M059J (cell line): ENCODE measurements around the gene POU2F1. TPM values are rescaled to one million over a fixed set of nuclear protein-coding genes. Genes with fewer than 3 reads are reported as not detected.
A peak's percentile ranks its signal among the peaks of the same experiment; 100 is the strongest.

Experiments used
- DNase-seq: peaks from one replicate; pipeline ENCODE4 v3.0.0-alpha.2; 2012; ENCODE audit warnings: low read depth
- total RNA-seq: library from RNA; depleted of rRNA; stranded (reverse); fragments of >200 nt; shearing (Covaris generic); gene quantifications from 2 replicates; pipeline ENCODE4 v1.2.3, GENCODE V29; 2014

The POU2F1 gene
- total RNA-seq, 1 experiment from 2014 or later, result 5.5 TPM

DNA sequence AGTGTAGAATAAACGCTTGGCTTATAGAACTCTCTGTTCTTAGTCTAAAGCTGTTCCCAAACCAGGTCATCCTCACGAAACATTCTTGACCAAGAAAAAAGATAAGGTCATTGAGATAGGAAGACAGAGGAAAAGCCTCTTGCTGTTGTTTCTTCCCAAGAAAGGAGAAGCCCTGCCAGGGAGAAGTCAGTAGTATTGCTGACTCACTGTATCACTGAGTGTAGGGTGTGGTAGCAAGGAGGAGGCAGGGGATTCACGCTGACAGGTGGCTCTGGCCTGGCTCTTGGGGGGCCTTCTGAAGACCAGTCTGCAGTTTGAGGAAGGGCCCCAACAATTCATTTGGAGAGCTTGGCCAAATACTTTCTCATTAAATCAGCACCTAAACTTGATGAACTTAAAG, 199.8 kb downstream of the POU2F1 start:
- DNase-seq, result no peak

DNA sequence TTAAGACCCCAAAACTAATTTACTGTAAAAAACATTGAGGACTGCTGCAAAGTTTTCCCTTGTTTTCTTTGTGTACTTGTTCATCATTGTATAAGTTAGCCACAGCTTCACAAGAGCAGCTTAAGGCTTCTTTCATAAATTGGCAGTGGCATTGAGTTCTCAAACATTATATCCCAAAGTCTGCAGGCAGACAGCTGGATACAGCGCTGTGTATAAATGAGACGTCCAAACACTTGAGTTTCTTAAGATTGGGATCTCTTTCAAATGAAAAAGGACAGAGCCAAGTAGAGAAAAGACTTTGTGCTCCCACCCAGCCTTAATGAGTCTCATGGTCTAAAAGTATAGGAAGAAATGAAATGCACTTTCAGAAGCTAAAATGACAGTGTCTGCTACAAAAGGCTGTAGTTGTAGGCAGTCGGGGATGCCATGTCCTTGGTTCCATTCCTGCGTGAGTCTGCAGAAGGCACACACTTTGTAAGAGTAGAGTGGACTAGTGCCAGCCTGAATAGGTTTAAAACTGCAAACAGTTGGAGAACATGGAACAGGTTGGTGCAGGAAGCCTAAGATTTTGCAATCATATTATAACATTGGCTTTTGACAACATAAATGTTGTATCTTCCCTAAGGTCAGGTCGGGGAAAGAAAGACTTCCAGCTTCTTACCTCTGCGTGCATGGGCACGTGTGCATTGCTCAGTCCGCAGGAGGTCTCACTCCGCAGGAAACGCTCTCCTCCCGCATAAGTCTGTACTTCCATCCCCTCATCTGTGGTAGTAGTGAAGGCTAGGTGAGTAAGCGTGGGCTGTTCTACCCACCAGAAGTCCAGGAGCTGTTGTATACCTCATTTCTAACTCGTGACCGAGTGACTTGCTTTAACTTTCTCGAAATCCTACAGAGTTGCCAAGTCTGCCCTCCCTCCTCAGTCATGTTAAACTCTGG, 203.3 kb downstream of the POU2F1 start:
- DNase-seq, result no peak

- no peak for DNase-seq
Measured at GRCh38 chr1:167425482-167425881, 204.8 kb downstream of the POU2F1 start.

DNA sequence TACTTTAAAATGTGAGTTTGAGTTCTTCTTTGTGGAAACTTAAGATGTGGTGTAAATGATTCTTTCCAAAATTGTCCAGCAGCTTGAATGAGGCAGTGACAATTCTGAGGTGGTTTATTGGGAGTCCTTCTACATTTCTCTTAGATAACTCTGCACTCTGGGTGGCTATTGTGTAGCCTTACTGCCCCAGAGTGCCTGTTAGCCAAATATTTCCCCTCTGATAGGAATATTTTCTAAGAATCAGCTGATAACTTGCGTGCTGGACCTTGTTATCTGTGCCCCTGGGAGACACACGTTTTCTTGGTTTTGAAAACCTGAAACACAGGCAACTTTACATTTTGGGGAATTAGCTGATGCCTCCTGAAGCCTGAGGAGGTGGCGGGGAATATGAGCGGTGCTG, 206.0 kb downstream of the POU2F1 start:
- DNase-seq, result no peak

GRCh38 chr1:167427848-167428247, 207.2 kb downstream of the POU2F1 start:
- no peak for DNase-seq

DNA sequence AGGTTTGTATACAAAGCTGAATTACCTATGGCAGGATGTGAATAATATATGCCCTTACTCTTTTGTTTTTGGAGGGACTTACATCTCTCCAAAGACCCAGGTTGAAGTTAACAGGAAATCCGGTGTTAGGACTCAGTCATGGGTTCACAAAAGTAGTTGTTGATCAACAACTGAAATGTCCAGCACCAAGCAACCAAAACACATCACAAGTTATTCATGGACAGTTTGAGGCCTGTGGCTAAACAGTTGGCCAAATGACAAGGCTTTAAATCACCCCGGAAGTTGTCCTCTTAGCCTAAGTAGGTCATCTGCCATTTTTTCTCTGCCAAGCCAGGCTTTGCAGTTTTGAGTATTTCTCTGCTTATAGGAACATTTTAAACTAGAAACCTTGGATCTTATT, 207.7 kb downstream of the POU2F1 start:
- DNase-seq, result peak; percentile 66

GRCh38 chr1:167429612-167430011, 208.9 kb downstream of the POU2F1 start:
- no peak for DNase-seq

DNA sequence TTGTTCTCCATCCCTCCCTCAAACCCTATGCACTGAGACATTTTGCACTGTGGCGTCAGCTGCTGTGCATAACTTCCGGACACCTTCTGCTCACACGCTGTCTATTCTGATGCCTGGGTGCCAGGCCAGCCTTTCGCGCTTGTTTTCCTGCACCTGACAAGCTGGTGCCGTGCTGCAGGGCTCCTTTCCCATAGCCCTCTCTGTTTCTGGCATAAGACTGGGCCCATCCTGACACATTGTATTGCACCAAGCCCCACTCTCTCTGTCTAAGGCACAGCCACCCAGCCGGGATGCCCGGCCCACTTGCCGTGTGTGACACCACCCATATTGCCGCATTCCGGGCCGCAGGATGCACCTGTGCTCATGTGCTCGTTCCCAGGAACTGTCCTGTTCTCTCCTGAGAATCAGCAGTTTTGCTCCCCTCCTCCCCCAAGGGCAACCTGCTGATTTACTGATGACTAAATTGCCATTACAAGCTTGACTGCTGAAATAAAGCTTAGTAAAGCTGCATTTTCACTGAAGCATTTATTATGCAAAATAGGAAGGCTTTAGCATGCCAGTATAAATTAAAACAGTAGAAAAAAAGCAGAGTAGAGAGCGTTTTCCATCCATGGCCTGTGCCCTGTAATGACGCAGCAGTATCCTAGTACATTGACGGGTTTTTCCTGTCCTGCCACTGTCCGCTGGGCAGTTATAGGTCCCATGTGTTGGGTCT, 209.6 kb downstream of the POU2F1 start:
- DNase-seq, result no peak

DNA sequence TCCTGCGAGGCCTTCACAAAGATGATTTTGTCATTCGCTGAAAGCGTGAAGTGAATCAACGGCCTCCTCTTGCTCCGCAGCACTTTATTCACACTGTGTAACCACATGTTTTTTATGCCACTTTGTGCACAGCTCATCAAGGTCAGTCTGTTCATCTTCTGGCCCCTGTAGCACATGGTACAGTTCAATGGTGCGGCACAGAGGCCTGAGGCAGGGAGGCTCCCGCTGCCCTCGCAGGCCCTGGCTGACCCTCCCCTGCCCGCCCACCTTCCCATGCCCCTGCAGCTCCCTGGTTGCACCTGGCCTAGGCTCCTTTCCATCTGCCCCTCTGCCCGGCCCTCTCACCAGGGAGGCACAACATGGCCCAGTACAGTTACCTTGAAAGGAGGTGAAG, 210.2 kb downstream of the POU2F1 start:
- DNase-seq, result no peak

GRCh38 chr1:167431261-167431908, 210.7 kb downstream of the POU2F1 start:
- DNase-seq, result no peak

DNA sequence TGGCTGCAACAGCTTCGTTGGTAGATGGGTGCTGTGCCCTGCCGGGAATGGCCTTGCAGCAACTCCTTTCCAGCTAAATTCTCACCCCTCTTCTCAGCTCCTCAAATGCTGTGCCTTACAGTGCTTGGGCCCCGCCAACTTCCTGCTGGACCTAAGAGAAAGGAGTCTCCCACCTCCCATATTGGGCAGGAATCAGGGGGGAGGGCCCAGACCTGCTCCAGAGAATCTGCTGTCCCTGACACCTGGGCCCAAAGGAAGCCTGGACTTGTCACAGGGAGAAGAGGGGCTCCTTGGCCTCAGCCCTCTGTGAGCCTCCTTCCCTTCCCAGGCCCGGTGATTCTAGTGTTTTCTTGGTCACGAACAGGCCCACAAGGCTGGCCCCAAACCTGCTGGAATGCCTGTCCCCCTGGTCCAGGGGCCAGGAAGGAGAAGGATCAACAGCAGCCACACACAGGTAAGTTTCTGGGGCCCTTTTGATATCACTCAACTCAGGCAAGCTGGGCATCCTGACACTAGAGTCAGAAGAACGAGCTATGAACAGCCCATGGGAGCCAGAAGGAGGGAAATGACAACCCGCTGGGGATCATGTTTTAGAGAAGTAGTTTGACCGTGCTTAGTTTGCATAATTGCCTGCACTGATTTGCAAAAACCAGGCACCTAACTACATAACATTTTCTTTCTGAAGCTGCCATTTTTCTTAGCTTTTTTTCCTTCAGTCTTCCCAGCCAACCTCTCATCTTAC, 211.4 kb downstream of the POU2F1 start:
- no peak for DNase-seq

DNA sequence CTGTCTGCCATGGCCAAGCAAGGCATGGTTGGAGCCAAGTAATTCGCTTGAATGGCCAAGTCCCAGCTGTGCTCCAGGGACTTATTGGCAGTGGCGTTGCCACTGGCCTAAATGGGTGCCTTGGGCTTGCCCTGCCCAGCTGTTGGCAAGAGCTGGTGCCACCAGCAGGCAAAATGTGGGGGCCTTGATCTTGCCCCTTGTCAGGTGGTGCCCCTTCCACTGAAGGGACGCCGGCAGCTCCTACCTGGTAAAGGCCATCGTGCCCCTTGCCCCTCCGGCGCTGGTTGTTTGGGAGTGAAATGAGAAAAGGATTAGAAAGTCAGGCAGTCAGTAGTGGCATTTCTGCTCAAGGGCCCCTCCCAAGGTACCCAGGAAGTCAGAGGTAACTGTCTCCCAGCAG, 212.1 kb downstream of the POU2F1 start:
- no peak for DNase-seq

- no peak for DNase-seq
Measured at GRCh38 chr1:167433884-167434283, 213.2 kb downstream of the POU2F1 start.

GRCh38 chr1:167434306-167434705, 213.6 kb downstream of the POU2F1 start:
- DNase-seq, result no peak

DNA sequence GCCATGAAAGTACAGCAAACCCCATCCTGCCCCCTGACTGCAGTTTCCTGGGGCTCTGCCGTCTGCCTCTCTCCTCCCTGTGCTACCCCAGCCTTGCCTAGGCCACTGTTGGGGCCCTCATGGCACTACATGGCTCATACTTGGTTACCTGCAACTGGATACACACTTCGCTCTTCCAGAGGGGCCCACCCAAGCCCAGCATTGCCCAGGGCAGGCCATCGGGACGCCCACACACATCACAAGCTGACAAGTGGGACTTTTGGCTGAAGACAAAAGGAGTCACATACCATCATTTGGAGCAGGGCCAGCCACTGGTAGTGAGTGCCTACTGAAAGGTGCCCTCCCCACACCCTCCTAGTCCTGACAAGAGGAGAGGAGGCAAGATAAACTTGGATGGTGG, 214.8 kb downstream of the POU2F1 start:
- DNase-seq, result no peak

- no peak for DNase-seq
Measured at GRCh38 chr1:167438171-167439138, 217.8 kb downstream of the POU2F1 start.

DNA sequence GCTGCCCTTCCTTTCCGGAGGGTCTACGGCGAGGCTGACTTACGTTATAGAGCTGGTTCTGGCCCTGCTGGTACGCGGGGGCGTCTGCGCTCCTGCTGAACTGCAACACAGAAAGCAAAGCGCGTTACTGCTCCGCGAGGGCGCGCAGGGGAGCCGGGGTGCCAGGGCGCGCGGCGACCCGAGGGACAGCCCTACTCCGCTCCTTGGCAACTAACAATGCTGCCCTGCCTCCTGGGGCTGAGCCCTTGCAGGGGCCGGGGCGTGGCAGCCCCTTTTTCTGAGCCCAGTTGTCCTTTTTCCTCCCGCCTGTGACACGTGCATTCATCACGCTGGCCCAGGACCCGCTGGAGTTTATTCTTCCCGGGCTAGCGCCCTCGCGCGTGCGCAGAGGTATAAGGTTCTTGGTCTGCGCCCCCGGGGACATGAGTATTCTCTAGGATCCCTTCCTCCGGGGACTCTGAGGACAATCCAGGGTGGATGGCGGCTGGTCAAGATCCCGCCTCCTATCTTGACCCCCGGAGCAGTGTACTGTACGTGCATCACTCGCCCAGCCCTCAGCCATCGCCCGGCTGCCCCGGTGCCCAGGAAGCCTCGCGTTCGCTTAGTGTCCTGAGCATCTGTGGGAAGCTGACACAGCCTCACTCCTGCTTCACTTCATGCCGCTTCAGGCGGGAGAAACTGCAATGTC, 218.8 kb downstream of the POU2F1 start:
- peak; percentile 60 for DNase-seq

DNA sequence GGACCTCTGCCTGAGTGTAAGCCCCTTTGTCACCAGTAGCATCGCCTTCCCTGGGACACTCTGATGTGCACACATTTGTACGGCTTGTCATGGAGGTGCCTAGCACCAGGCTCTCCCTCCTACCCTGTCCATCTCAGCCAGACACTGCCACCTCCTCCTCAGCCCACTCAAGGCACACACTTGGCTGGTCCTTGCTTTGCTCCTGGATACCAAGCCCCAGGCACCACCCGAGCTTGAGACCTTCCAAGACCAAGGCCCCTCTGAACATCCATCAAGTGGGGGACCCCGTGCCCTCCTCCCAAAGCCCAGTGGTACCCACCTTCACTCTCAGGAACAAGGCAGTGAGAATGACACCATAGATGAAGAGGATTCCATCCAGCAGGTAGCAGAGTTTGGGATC, 219.7 kb downstream of the POU2F1 start:
- no peak for DNase-seq

DNA sequence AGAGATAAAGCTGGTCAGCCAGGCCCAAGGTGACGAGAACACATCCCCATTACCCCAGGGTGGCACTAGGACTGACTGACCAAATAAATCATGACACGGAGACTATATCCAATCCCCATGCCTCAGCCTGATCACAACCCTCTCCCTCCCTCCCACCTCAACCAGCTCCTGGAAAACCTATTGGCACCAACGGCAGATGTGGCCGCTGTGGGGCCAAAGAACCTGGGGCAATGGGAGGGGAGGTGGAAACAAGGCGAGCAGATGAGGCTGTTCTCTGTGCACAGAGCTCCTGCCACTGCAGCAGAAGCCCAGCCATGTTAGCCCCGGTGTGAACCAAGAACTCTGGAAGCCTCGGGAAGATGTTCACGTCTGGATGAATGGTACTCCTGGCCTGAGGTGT, 220.1 kb downstream of the POU2F1 start:
- no peak for DNase-seq

GRCh38 chr1:167441222-167441621, 220.5 kb downstream of the POU2F1 start:
- no peak for DNase-seq
